ENCODE measurements around the gene SSR2.
"Not testable (repeated sequence)": the region's sequence is repeated elsewhere in the genome, so short reads cannot be mapped to it uniquely, and the experiment has no call there.

The SSR2 gene

GRCh38 chr1:156048663-156049258, 28.0 kb upstream of the SSR2 start:
- DNase-seq (ENCODE audit: low spot score), result no peak
- H3K4me3 ChIP-seq, result no peak overlapping the region
- H3K27ac ChIP-seq, result no peak overlapping the region
- no peak for TF ChIP-seq CTCF (IDR thresholded peaks at IDR 0.05)

- H3K27ac ChIP-seq, result no peak overlapping the region
- TF ChIP-seq CTCF (IDR thresholded peaks at IDR 0.05), result no peak
- no peak for DNase-seq (ENCODE audit: low spot score)
- H3K4me3 ChIP-seq, result no peak overlapping the region
Measured at GRCh38 chr1:156045076-156045475, 24.3 kb upstream of the SSR2 start.

- H3K27ac ChIP-seq, result no peak overlapping the region
- no peak for DNase-seq (ENCODE audit: low spot score)
- TF ChIP-seq CTCF (IDR thresholded peaks at IDR 0.05), result no peak
- no peak overlapping the region for H3K4me3 ChIP-seq
Measured at GRCh38 chr1:156042828-156043227, 22.1 kb upstream of the SSR2 start.

- not testable (repeated sequence) for H3K4me3 ChIP-seq; DNase-seq (ENCODE audit: low spot score); H3K27ac ChIP-seq
Measured at GRCh38 chr1:156034991-156035390, 14.2 kb upstream of the SSR2 start.

- no peak for DNase-seq (ENCODE audit: low spot score)
- Histone ChIP-seq H3K27ac (no peak overlapping the region), H3K4me3 (no peak overlapping the region)
- TF ChIP-seq CTCF (IDR thresholded peaks at IDR 0.05), result no peak
Measured at GRCh38 chr1:156033011-156033410, 12.3 kb upstream of the SSR2 start.

- no peak for DNase-seq (ENCODE audit: low spot score)
- no peak for TF ChIP-seq CTCF (IDR thresholded peaks at IDR 0.05)
- H3K27ac ChIP-seq, result no peak overlapping the region
Measured at GRCh38 chr1:156026588-156026987, 5.8 kb upstream of the SSR2 start.

GRCh38 chr1:156025876-156026275, 5.1 kb upstream of the SSR2 start:
- H3K4me3 ChIP-seq, result no peak overlapping the region
- TF ChIP-seq CTCF (IDR thresholded peaks at IDR 0.05), result no peak
- no peak for DNase-seq (ENCODE audit: low spot score)
- no peak overlapping the region for H3K27ac ChIP-seq

More at GRCh38 chr1:156026588-156026987, 5.8 kb upstream of the SSR2 start:
- H3K4me3 ChIP-seq, result no peak overlapping the region

GRCh38 chr1:156024801-156025200, 4.0 kb upstream of the SSR2 start:
- Histone ChIP-seq H3K4me3 (no peak overlapping the region), H3K27ac (no peak overlapping the region)
- DNase-seq (ENCODE audit: low spot score), result no peak
- TF ChIP-seq CTCF (IDR thresholded peaks at IDR 0.05), result no peak
